Neural cell (in vitro differentiated cells): ENCODE data around the gene MYMK. TPM values are rescaled to one million over a fixed set of nuclear protein-coding genes. Genes with fewer than 3 reads are reported as not detected.

ENCODE experiments used
- H2AFZ ChIP-seq: fragments of 200-600, 300-800 bp; sonication (generic), shearing (Covaris generic); 2 replicates; pipeline ENCODE4 v1.6.0; 2014; ENCODE audit warnings: low read depth, mild to moderate bottlenecking, antibody characterized with exemption, low read length, moderate library complexity
- H3F3A ChIP-seq: fragments of 200-600 bp; shearing (Covaris generic); 2 replicates; pipeline ENCODE4 v1.6.1; 2016; ENCODE audit warnings: mild to moderate bottlenecking, moderate library complexity, mixed read lengths, antibody characterized with exemption, low read length; ENCODE audit not compliant: insufficient read depth, poor library complexity, severe bottlenecking
- H3K27ac ChIP-seq: fragments of 200-600, 300-800 bp; sonication (generic), shearing (Covaris generic); 2 replicates; pipeline ENCODE4 v1.5.1; 2014; ENCODE audit warnings: mild to moderate bottlenecking, low read length, moderate library complexity
- H3K27me3 ChIP-seq: fragments of 300-800, 200-600 bp; sonication (generic), shearing (Covaris generic); 2 replicates; pipeline ENCODE4 v1.6.0; 2014; ENCODE audit warnings: mild to moderate bottlenecking, low read depth, low read length, moderate library complexity; ENCODE audit not compliant: insufficient read depth
- H3K36me3 ChIP-seq: fragments of 300-800, 200-600 bp; sonication (generic), shearing (Covaris generic); 2 replicates; pipeline ENCODE4 v1.5.1; 2014; ENCODE audit warnings: mild to moderate bottlenecking, antibody characterized with exemption, low read length, moderate library complexity; ENCODE audit not compliant: insufficient read depth
- H3K4me2 ChIP-seq: fragments of 300-800, 200-600 bp; sonication (generic), shearing (Covaris generic); 2 replicates; pipeline ENCODE4 v1.6.0; 2014; ENCODE audit warnings: mild to moderate bottlenecking, low read length
- H3K4me3 ChIP-seq: fragments of 300-800, 200-600 bp; sonication (generic), shearing (Covaris generic); 2 replicates; pipeline ENCODE4 v1.5.1; 2014; ENCODE audit warnings: mild to moderate bottlenecking, low read length, moderate library complexity
- H3K79me2 ChIP-seq: fragments of 200-600 bp; shearing (Covaris generic); replicated peaks from 2 replicates; pipeline ENCODE4 v1.6.0; 2014; ENCODE audit warnings: mild to moderate bottlenecking, low read length, moderate library complexity; ENCODE audit not compliant: insufficient read depth
- H3K9ac ChIP-seq: fragments of 300-800, 200-600 bp; sonication (generic), shearing (Covaris generic); 2 replicates; pipeline ENCODE4 v1.6.1; 2016; ENCODE audit warnings: mild to moderate bottlenecking, low read length, mixed read lengths
- H3K9me2 ChIP-seq: fragments of 200-600 bp; shearing (Covaris generic); 2 replicates; pipeline ENCODE4 v1.6.1; 2016; ENCODE audit warnings: mild to moderate bottlenecking, low read length, mixed read lengths; ENCODE audit not compliant: insufficient read depth
- H3K9me3 ChIP-seq: fragments of 200-600, 300-800 bp; sonication (generic), shearing (Covaris generic); 2 replicates; pipeline ENCODE4 v1.6.1; 2016; ENCODE audit warnings: mild to moderate bottlenecking, mixed run types, low read length, moderate library complexity, mixed read lengths
- H4K20me1 ChIP-seq: fragments of 200-600 bp; shearing (Covaris generic); 2 replicates; pipeline ENCODE4 v1.6.1; 2016; ENCODE audit warnings: mild to moderate bottlenecking, mixed run types; ENCODE audit not compliant: insufficient read depth
- EP300 ChIP-seq: fragments of 450-650 bp; conservative IDR thresholded peaks from 2 replicates; pipeline ENCODE4 v1.6.1; 2014; ENCODE audit warnings: antibody characterized with exemption, mild to moderate bottlenecking, moderate library complexity; ENCODE audit not compliant: poor library complexity, severe bottlenecking
- EZH2 ChIP-seq: fragments of 200-600, 300-800 bp; shearing (Covaris generic), sonication (generic); IDR thresholded peaks from 2 replicates; pipeline ENCODE4 v1.6.1; 2014; ENCODE audit warnings: antibody characterized with exemption, low read length, borderline replicate concordance, mild to moderate bottlenecking; ENCODE audit not compliant: insufficient read depth, poor library complexity, severe bottlenecking
- MXI1 ChIP-seq: fragments of 450-650 bp; conservative IDR thresholded peaks from 2 replicates; pipeline ENCODE4 v1.6.1; 2014; ENCODE audit warnings: antibody characterized with exemption, mild to moderate bottlenecking; ENCODE audit not compliant: poor library complexity, severe bottlenecking
- POLR2AphosphoS5 ChIP-seq: IDR thresholded peaks from 2 replicates; pipeline ENCODE4 v1.6.1; 2012
- RAD21 ChIP-seq: fragments of 450-650 bp; conservative IDR thresholded peaks from 2 replicates; pipeline ENCODE4 v1.6.1; 2014; ENCODE audit warnings: antibody characterized with exemption, mild to moderate bottlenecking, moderate library complexity
- SMC3 ChIP-seq: fragments of 450-650 bp; conservative IDR thresholded peaks from 2 replicates; pipeline ENCODE4 v1.6.1; 2014; ENCODE audit warnings: antibody characterized with exemption, mild to moderate bottlenecking, moderate library complexity; ENCODE audit not compliant: poor library complexity
- TAF1 ChIP-seq: IDR thresholded peaks from 2 replicates; pipeline ENCODE4 v1.6.1; 2012; ENCODE audit warnings: low read depth
- polyA plus RNA-seq: library from polyadenylated mRNA; depleted of rRNA; stranded (reverse); fragments of >200 nt; gene quantifications from 2 replicates; pipeline ENCODE4 v1.2.3, GENCODE V29; 2014
- TF ChIP-seq, protein P1 (sequence below): IDR thresholded peaks from 2 replicates; pipeline ENCODE4 v1.6.1; 2012; ENCODE audit warnings: borderline replicate concordance
- TF ChIP-seq, protein P2 (sequence below): fragments of 450-650 bp; IDR thresholded peaks from 2 replicates; pipeline ENCODE4 v1.5.1; 2014; ENCODE audit warnings: antibody characterized with exemption, mild to moderate bottlenecking, moderate library complexity; ENCODE audit not compliant: poor library complexity, severe bottlenecking

MYMK gene
- polyA plus RNA-seq, 1 donor from 2014 or later, result not detected

DNA sequence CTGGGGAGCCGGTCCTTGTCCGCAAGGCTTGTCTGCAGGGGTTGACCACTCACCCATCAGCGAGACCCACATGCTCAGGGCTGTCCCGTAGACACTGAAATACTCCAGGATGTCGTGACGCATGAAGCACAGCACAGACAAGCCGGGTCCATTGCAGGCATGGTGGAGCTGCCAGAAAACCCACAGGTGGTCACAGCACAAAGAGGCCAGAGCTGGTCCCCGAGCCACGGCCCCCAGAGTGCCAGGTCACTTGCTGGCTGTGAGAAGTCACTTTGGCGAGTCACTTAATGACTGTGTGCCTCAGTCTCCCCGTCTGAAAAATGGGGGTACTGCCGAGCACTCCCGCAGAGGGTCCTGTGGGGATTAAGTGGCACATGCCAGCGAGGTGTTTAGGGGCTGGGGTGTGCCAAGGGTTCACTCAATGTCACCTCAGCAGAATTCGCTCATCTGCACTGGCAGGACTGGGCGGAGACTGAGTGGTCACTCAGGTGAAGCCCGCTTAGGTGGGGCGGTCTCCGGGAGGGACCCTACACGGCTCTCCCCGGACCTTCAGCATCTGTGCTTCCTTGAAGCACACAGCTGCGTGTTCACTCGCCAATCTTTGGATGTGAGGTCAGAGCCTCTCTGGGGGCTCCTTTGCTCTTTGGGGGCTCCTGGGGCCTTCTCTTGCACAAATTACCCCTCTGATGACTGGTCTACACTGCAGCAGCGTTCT, 4.5 kb downstream of the MYMK start:
- no peak overlapping the region for H3K9ac ChIP-seq
- H3K9me3 ChIP-seq, result no peaks in the 10 kb centered on the region
- no peaks in the 10 kb centered on the region for H3K27me3 ChIP-seq
- H4K20me1 ChIP-seq, result no peaks in the 10 kb centered on the region
- no peak overlapping the region for H3K4me2 ChIP-seq
- no peak overlapping the region for H3K27ac ChIP-seq
- no peak overlapping the region for H2AFZ ChIP-seq
- TF ChIP-seq TAF1 (no peak), SMC3 (no peak), EP300 (no peak), MXI1 (no peak), EZH2 (no peak), POLR2AphosphoS5 (no peak), RAD21 (no peak)
- TF ChIP-seq, protein P1, sequence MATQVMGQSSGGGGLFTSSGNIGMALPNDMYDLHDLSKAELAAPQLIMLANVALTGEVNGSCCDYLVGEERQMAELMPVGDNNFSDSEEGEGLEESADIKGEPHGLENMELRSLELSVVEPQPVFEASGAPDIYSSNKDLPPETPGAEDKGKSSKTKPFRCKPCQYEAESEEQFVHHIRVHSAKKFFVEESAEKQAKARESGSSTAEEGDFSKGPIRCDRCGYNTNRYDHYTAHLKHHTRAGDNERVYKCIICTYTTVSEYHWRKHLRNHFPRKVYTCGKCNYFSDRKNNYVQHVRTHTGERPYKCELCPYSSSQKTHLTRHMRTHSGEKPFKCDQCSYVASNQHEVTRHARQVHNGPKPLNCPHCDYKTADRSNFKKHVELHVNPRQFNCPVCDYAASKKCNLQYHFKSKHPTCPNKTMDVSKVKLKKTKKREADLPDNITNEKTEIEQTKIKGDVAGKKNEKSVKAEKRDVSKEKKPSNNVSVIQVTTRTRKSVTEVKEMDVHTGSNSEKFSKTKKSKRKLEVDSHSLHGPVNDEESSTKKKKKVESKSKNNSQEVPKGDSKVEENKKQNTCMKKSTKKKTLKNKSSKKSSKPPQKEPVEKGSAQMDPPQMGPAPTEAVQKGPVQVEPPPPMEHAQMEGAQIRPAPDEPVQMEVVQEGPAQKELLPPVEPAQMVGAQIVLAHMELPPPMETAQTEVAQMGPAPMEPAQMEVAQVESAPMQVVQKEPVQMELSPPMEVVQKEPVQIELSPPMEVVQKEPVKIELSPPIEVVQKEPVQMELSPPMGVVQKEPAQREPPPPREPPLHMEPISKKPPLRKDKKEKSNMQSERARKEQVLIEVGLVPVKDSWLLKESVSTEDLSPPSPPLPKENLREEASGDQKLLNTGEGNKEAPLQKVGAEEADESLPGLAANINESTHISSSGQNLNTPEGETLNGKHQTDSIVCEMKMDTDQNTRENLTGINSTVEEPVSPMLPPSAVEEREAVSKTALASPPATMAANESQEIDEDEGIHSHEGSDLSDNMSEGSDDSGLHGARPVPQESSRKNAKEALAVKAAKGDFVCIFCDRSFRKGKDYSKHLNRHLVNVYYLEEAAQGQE, result no peak
- TF ChIP-seq, protein P2, sequence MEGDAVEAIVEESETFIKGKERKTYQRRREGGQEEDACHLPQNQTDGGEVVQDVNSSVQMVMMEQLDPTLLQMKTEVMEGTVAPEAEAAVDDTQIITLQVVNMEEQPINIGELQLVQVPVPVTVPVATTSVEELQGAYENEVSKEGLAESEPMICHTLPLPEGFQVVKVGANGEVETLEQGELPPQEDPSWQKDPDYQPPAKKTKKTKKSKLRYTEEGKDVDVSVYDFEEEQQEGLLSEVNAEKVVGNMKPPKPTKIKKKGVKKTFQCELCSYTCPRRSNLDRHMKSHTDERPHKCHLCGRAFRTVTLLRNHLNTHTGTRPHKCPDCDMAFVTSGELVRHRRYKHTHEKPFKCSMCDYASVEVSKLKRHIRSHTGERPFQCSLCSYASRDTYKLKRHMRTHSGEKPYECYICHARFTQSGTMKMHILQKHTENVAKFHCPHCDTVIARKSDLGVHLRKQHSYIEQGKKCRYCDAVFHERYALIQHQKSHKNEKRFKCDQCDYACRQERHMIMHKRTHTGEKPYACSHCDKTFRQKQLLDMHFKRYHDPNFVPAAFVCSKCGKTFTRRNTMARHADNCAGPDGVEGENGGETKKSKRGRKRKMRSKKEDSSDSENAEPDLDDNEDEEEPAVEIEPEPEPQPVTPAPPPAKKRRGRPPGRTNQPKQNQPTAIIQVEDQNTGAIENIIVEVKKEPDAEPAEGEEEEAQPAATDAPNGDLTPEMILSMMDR, result no peak
- no peaks in the 10 kb centered on the region for H3K9me2 ChIP-seq
- H3K36me3 ChIP-seq, result no peaks in the 10 kb centered on the region
- H3F3A ChIP-seq, result no peaks in the 10 kb centered on the region
- no peak overlapping the region for H3K4me3 ChIP-seq
- H3K79me2 ChIP-seq, result no peaks in the 10 kb centered on the region

DNA sequence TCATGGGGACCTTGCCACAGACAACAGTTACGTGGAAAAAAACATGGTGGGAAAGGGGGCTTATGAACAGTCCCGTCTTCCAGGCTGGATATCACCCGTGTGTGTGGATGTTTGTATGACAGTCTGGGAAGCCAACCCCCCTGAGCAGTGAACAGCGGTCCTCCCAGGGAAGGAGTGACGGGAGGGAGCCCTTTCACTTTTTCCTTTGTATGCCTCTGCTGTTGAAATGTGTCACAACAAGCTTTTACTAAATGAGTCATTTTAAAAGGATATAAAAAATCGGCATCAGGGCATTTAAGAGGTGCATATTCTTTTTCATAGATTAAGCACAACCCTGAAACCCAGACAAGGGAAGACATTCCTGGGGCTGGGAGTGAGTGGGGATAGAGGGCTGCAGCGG, 5.1 kb downstream of the MYMK start:
- no peaks in the 10 kb centered on the region for H4K20me1 ChIP-seq
- H3K4me2 ChIP-seq, result no peak overlapping the region
- H3K79me2 ChIP-seq, result no peaks in the 10 kb centered on the region
- H2AFZ ChIP-seq, result no peak overlapping the region
- no peak overlapping the region for H3K4me3 ChIP-seq
- no peaks in the 10 kb centered on the region for H3K36me3 ChIP-seq
- H3K27ac ChIP-seq, result no peak overlapping the region
- no peaks in the 10 kb centered on the region for H3K9me3 ChIP-seq
- no peaks in the 10 kb centered on the region for H3F3A ChIP-seq
- TF ChIP-seq SMC3 (no peak), TAF1 (no peak), EP300 (no peak), EZH2 (no peak), RAD21 (no peak), MXI1 (no peak)
- TF ChIP-seq, protein P2, result no peak
- TF ChIP-seq, protein P1, result no peak
- H3K9me2 ChIP-seq, result no peaks in the 10 kb centered on the region
- H3K27me3 ChIP-seq, result no peaks in the 10 kb centered on the region
- no peak overlapping the region for H3K9ac ChIP-seq
